HepG2 (cell line): Measurements from ENCODE around the gene IGF2BP3. TPM values are rescaled to one million over a fixed set of nuclear protein-coding genes. Genes with fewer than 3 reads are reported as not detected.

Source experiments
- AFF4 ChIP-seq: sonication (generic); formaldehyde crosslinking; IDR thresholded peaks from 2 replicates; pipeline ENCODE4 v1.4.0; 2020; ENCODE audit warnings: missing genetic modification reagents
- BATF2 ChIP-seq: sonication (generic); formaldehyde crosslinking; IDR thresholded peaks from 2 replicates; pipeline ENCODE4 v1.8.0; 2022; ENCODE audit warnings: mild to moderate bottlenecking, missing genetic modification reagents, moderate library complexity
- GTF2F1 ChIP-seq: fragments of 150-350 bp; IDR thresholded peaks from 2 replicates; pipeline ENCODE4 v1.6.1; 2014; ENCODE audit warnings: low read length
- HCFC1 ChIP-seq: fragments of 150-350 bp; IDR thresholded peaks from 2 replicates; pipeline ENCODE4 v1.6.1; 2014; ENCODE audit warnings: low read depth, low read length
- KAT7 ChIP-seq: IDR thresholded peaks from 2 replicates; pipeline ENCODE4 v1.6.1; 2018; ENCODE audit warnings: borderline replicate concordance, missing compliant biosample characterization
- KLF13 ChIP-seq: sonication (generic); formaldehyde crosslinking; IDR thresholded peaks from 2 replicates; pipeline ENCODE4 v1.4.0; 2020; ENCODE audit warnings: mild to moderate bottlenecking, missing genetic modification reagents
- MTERF4 ChIP-seq: sonication (generic); formaldehyde crosslinking; IDR thresholded peaks from 2 replicates; pipeline ENCODE4 v1.8.0; 2023; ENCODE audit warnings: mild to moderate bottlenecking, missing genetic modification reagents
- NFE2L1 ChIP-seq: sonication (generic); formaldehyde crosslinking; IDR thresholded peaks from 2 replicates; pipeline ENCODE4 v1.4.0; 2020; ENCODE audit warnings: missing genetic modification reagents, mild to moderate bottlenecking, borderline replicate concordance
- SNAI1 ChIP-seq: sonication (generic); formaldehyde crosslinking; IDR thresholded peaks from 2 replicates; pipeline ENCODE4 v1.5.0; 2020; ENCODE audit warnings: mild to moderate bottlenecking, missing genetic modification reagents, borderline replicate concordance
- SP1 ChIP-seq, 2 experiments: fragments of 450-650 bp in 1 of 2; sonication (generic) in 1 of 2; formaldehyde crosslinking in 1 of 2; IDR thresholded peaks; 2 replicates each; pipeline versions ENCODE4 v1.4.0 to v1.6.1; 2016 to 2020; ENCODE audit warnings: missing genetic modification reagents in 1 of 2
- SRF ChIP-seq: IDR thresholded peaks from 2 replicates; pipeline ENCODE4 v1.6.1; 2011; ENCODE audit warnings: mild to moderate bottlenecking, low read depth, low read length, moderate library complexity
- SRSF9 ChIP-seq: fragments of 200-400 bp; formaldehyde crosslinking; IDR thresholded peaks from 2 replicates; pipeline ENCODE4 v1.6.1; 2018; ENCODE audit warnings: borderline replicate concordance, mild to moderate bottlenecking, low read depth, low read length; ENCODE audit not compliant: insufficient read depth, poor library complexity, severe bottlenecking
- ZBTB3 ChIP-seq: sonication (generic); formaldehyde crosslinking; IDR thresholded peaks from 2 replicates; pipeline ENCODE4 v1.4.0; 2020; ENCODE audit warnings: low read depth, mild to moderate bottlenecking, moderate library complexity, missing genetic modification reagents, borderline replicate concordance
- ZFYVE20 ChIP-seq: sonication (generic); formaldehyde crosslinking; IDR thresholded peaks from 2 replicates; pipeline ENCODE4 v1.8.0; 2023; ENCODE audit warnings: low read depth, mild to moderate bottlenecking, moderate library complexity, missing genetic modification reagents, borderline replicate concordance
- ZMYM2 ChIP-seq: sonication (generic); formaldehyde crosslinking; IDR thresholded peaks from 2 replicates; pipeline ENCODE4 v1.8.0; 2022; ENCODE audit warnings: mild to moderate bottlenecking, missing genetic modification reagents
- ZNF503 ChIP-seq: sonication (generic); formaldehyde crosslinking; IDR thresholded peaks from 2 replicates; pipeline ENCODE4 v1.4.0; 2020; ENCODE audit warnings: missing genetic modification reagents
- ZNF577 ChIP-seq: sonication (generic); formaldehyde crosslinking; IDR thresholded peaks from 2 replicates; pipeline ENCODE4 v1.4.0; 2020; ENCODE audit warnings: mild to moderate bottlenecking, low read depth, missing genetic modification reagents, borderline replicate concordance
- ZNF710 ChIP-seq: sonication (generic); formaldehyde crosslinking; IDR thresholded peaks from 2 replicates; pipeline ENCODE4 v1.5.0; 2020; ENCODE audit warnings: mild to moderate bottlenecking, missing genetic modification reagents, borderline replicate concordance
- polyA plus RNA-seq, 8 experiments: library from polyadenylated mRNA; depleted of rRNA in 3 of 8; stranded (reverse) in 7 of 8; unstranded in 1 of 8; fragments of >200 nt; fragmentation: Illumina TruSeq in 4 of 8; extraction: Trizol in 4 of 8; gene quantifications; 2 replicates each; pipeline versions ENCODE4 v1.2.1 to v1.2.3, GENCODE V29; 2011 to 2016; ENCODE audit warnings: low read depth in 4 of 8, missing spikeins in 1 of 8, mixed read lengths in 1 of 8; ENCODE audit not compliant: insufficient read depth in 1 of 8
- total RNA-seq, 5 experiments: library from RNA; depleted of rRNA; stranded (reverse); fragments of >200 nt; fragmentation: Illumina TruSeq; extraction: Trizol; gene quantifications; 2 replicates each; pipeline ENCODE4 v1.2.3, GENCODE V29; 2016; ENCODE audit warnings: low read depth in 1 of 5

IGF2BP3 gene
- total and polyA plus RNA-seq, 2 of the 13 experiments (the other 11 are each of a cell fraction or from before 2014, with no cell fraction given): 37.7 to 39.5 TPM

GRCh38 chr7:23474094-23474828 is 4.0 kb upstream of the IGF2BP3 start (continued):
- TF ChIP-seq ZNF503 (peak; percentile 83), KAT7 (CRISPR knock-in tag) (peak; percentile 56; the same call in 1 of the 2 replicates), SRF (0 out of 2 replicates have a peak, but pooled peaks have one; percentile 0), ZFYVE20 (CRISPR knock-in tag) (0 out of 2 replicates have a peak, but pooled peaks have one; percentile 41), HCFC1 (no peak), ZBTB3 (no peak; the same call in 1 of the 2 replicates), GTF2F1 (no peak), SNAI1 (CRISPR knock-in tag) (no peak), MTERF4 (no peak; the same call in 1 of the 2 replicates), AFF4 (CRISPR knock-in tag) (peak; percentile 82; the same call in 1 of the 2 replicates), BATF2 (CRISPR knock-in tag) (peak; percentile 90), SRSF9 (no peak), NFE2L1 (no peak), ZMYM2 (CRISPR knock-in tag) (no peak), SP1 (IDR thresholded peaks at IDR 0.05) (no peak), SP1 (CRISPR knock-in tag; IDR thresholded peaks at IDR 0.05) (peak; percentile 41; the same call in 1 of the 2 replicates), ZNF710 (CRISPR knock-in tag) (0 out of 2 replicates have a peak, but pooled peaks have one; percentile 68), ZNF577 (CRISPR knock-in tag) (no peak), KLF13 (CRISPR knock-in tag) (0 out of 2 replicates have a peak, but pooled peaks have one; percentile 24)
